GM12878 (cell line): ENCODE data around the gene TNFRSF1A. TPM values are rescaled to one million over a fixed set of nuclear protein-coding genes. Genes with fewer than 3 reads are reported as not detected.

ENCODE experiments used
- BCL11A ChIP-seq: IDR thresholded peaks from 2 replicates; pipeline ENCODE4 v1.6.1; 2011; ENCODE audit warnings: low read depth, low read length
- BMI1 ChIP-seq: fragments of 450-650 bp; IDR thresholded peaks from 2 replicates; pipeline ENCODE4 v1.6.1; 2016; ENCODE audit warnings: mild to moderate bottlenecking, moderate library complexity, borderline replicate concordance
- BRCA1 ChIP-seq: IDR thresholded peaks from 2 replicates; pipeline ENCODE4 v1.6.1; 2011; ENCODE audit warnings: low read depth, low read length, improper control_type of control experiment
- CBX5 ChIP-seq: sonication (generic); IDR thresholded peaks from 2 replicates; pipeline ENCODE4 v1.6.1; 2016; ENCODE audit warnings: low read depth, moderate library complexity, mild to moderate bottlenecking, inconsistent platforms
- E4F1 ChIP-seq: fragments of 450-650 bp; IDR thresholded peaks from 2 replicates; pipeline ENCODE4 v1.6.1; 2018; ENCODE audit warnings: borderline replicate concordance, mild to moderate bottlenecking; ENCODE audit not compliant: partially characterized antibody
- ESRRA ChIP-seq: IDR thresholded peaks from 2 replicates; pipeline ENCODE4 v1.6.1; 2012; ENCODE audit warnings: mild to moderate bottlenecking, low read length, improper control_type of control experiment
- EZH2 ChIP-seq: IDR thresholded peaks from 2 replicates; pipeline ENCODE4 v1.6.1; 2012; ENCODE audit warnings: low read depth, mild to moderate bottlenecking, control low read depth, inconsistent platforms, low read length, borderline replicate concordance; ENCODE audit not compliant: control insufficient read depth
- FOXK2 ChIP-seq: fragments of 450-650 bp; IDR thresholded peaks from 2 replicates; pipeline ENCODE4 v1.6.1; 2017; ENCODE audit warnings: mild to moderate bottlenecking, moderate library complexity
- GATAD2B ChIP-seq: fragments of 450-650 bp; conservative IDR thresholded peaks from 2 replicates; pipeline ENCODE4 v1.6.1; 2017; ENCODE audit warnings: low read depth, mild to moderate bottlenecking, moderate library complexity
- HDAC2 ChIP-seq: fragments of 200-600 bp; sonication (generic); IDR thresholded peaks from 2 replicates; pipeline ENCODE4 v1.6.1; 2017
- HDGF ChIP-seq: fragments of 450-650 bp; IDR thresholded peaks from 2 replicates; pipeline ENCODE4 v1.6.1; 2016; ENCODE audit warnings: antibody characterized with exemption
- HSF1 ChIP-seq: fragments of 150-350 bp; IDR thresholded peaks from 2 replicates; pipeline ENCODE4 v1.6.1; 2014; ENCODE audit warnings: mild to moderate bottlenecking, low read depth, low read length
- MYC ChIP-seq: IDR thresholded peaks from 2 replicates; pipeline ENCODE4 v1.6.1; 2011; ENCODE audit warnings: mild to moderate bottlenecking, low read length, moderate library complexity, inconsistent platforms; ENCODE audit not compliant: insufficient read depth, insufficient replicate concordance, insufficient read length, severe bottlenecking
- NFIC ChIP-seq: IDR thresholded peaks from 2 replicates; pipeline ENCODE4 v1.6.1; 2012; ENCODE audit warnings: low read depth, mild to moderate bottlenecking, inconsistent platforms, low read length, moderate library complexity
- PKNOX1 ChIP-seq: fragments of 450-650 bp; IDR thresholded peaks from 2 replicates; pipeline ENCODE4 v1.6.1; 2016; ENCODE audit warnings: mild to moderate bottlenecking
- PML ChIP-seq: IDR thresholded peaks from 2 replicates; pipeline ENCODE4 v1.6.1; 2012; ENCODE audit warnings: low read length, inconsistent platforms
- RCOR1 ChIP-seq: conservative IDR thresholded peaks from 2 replicates; pipeline ENCODE4 v1.6.1; 2012; ENCODE audit warnings: low read depth, low read length, improper control_type of control experiment
- SKIL ChIP-seq: fragments of 450-650 bp; IDR thresholded peaks from 2 replicates; pipeline ENCODE4 v1.6.1; 2017; ENCODE audit warnings: mild to moderate bottlenecking, low read depth, inconsistent platforms; ENCODE audit not compliant: poor library complexity, severe bottlenecking
- SUPT20H ChIP-seq: IDR thresholded peaks from 2 replicates; pipeline ENCODE4 v1.6.1; 2011; ENCODE audit warnings: low read depth, mild to moderate bottlenecking, low read length, moderate library complexity, borderline replicate concordance; ENCODE audit not compliant: control insufficient read depth
- SUZ12 ChIP-seq: fragments of 200-600 bp; sonication (generic); IDR thresholded peaks from one replicate; pipeline ENCODE4 v1.6.1; 2018; ENCODE audit warnings: antibody characterized with exemption, mild to moderate bottlenecking; ENCODE audit not compliant: unreplicated experiment
- USF1 ChIP-seq: IDR thresholded peaks from 2 replicates; pipeline ENCODE4 v1.6.1; 2011; ENCODE audit warnings: borderline replicate concordance, low read depth, mild to moderate bottlenecking, moderate library complexity, mixed read lengths, low read length; ENCODE audit not compliant: insufficient read depth; ENCODE audit errors: extremely low read length
- ZNF24 ChIP-seq: fragments of 450-650 bp; IDR thresholded peaks from 2 replicates; pipeline ENCODE4 v1.6.1; 2017; ENCODE audit warnings: antibody characterized with exemption, mild to moderate bottlenecking
- ZNF384 ChIP-seq: IDR thresholded peaks from 2 replicates; pipeline ENCODE4 v1.6.1; 2012; ENCODE audit warnings: low read depth, mild to moderate bottlenecking, low read length, improper control_type of control experiment, borderline replicate concordance
- polyA plus RNA-seq, 11 experiments: library from polyadenylated mRNA; depleted of rRNA in 4 of 11; unstranded in 6 of 11; stranded (reverse) in 5 of 11; fragments of >200 nt; fragmentation: Nextera tagmentation in 4 of 11; fragmentation: Illumina TruSeq in 1 of 11; extraction: Ambion mirVana in 4 of 11; extraction: Trizol in 1 of 11; gene quantifications; 1 replicate in 1 of 11; 2 replicates in 10 of 11; pipeline versions ENCODE4 v1.2.1 to v1.2.3, GENCODE V29; 2011 to 2016; ENCODE audit warnings: inconsistent platforms in 2 of 11, missing spikeins in 2 of 11, low read depth in 1 of 11
- total RNA-seq, 4 experiments: library from RNA; depleted of rRNA in 3 of 4; stranded (reverse); fragments of >200 nt in 3 of 4; fragmentation: Illumina TruSeq in 1 of 4; extraction: Trizol in 1 of 4; gene quantifications; 2 replicates each; pipeline versions ENCODE4 v1.2.1 to v1.2.3, GENCODE V29; 2013 to 2021

TNFRSF1A gene
- total and polyA plus RNA-seq, 10 of the 15 experiments (the other 5 are each of a cell fraction or from before 2014, with no cell fraction given) = 0.24 to 16.5 (median 13.0) TPM

- TF ChIP-seq USF1 (no peak), PML (no peak), RCOR1 (no peak), BRCA1 (no peak), ZNF384 (no peak), SKIL (peak; percentile 33), EZH2 (no peak), BMI1 (no peak), GATAD2B (0 out of 2 replicates have a peak, but pooled peaks have one; percentile 78), ZNF24 (peak; percentile 37; the same call in 1 of the 2 replicates), BCL11A (no peak), HDGF (peak; percentile 73; the same call in 1 of the 2 replicates), CBX5 (no peak), SUZ12 (no peak), FOXK2 (peak; percentile 57), HDAC2 (no peak), E4F1 (peak; percentile 34), PKNOX1 (no peak), HSF1 (no peak), SUPT20H (no peak), MYC (no peak), NFIC (no peak; the same call in 1 of the 2 replicates), ESRRA (peak; percentile 19; the same call in 1 of the 2 replicates)
Measured at GRCh38 chr12:6335451-6336078, 6.3 kb downstream of the TNFRSF1A start (continued).
